ENCODE measurements around the gene ZNHIT6.

DNA sequence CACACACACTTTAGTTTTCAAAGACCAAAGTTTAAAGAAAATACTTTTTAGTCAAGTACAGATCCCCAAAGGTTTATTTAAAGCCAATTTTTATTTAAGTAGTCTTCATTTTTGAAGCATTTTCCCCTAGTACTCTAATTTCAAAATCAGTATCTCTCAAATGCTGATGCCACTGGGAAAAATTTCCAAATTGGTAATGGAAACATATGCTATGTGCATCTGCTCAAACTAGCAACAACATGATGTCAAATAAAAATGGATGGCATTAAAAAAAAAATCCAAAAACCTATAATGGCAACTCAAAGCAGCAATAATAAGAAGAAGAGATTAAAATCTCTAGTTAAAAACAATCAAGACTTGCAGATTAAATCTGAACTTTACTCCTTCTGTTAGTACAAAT is 58.6 kb downstream of the ZNHIT6 start:
- no peak for TF ChIP-seq POLR2A (IDR thresholded peaks at IDR 0.05; ENCODE audit: low read depth, low read length)
- no peak for TF ChIP-seq EZH2 (IDR thresholded peaks at IDR 0.05; ENCODE audit: borderline replicate concordance, low read depth, low read length, severe bottlenecking)
- no peak for TF ChIP-seq CTCF (IDR thresholded peaks at IDR 0.05; ENCODE audit: extremely low read depth in 1 of 2, insufficient read depth in 1 of 2, low read depth in 1 of 2, low read length in 2 of 2)
- TF ChIP-seq JUN (IDR thresholded peaks at IDR 0.05; ENCODE audit: borderline replicate concordance, insufficient read depth, insufficient read length, low read depth) = no peak
